ENCODE data around the gene MICAL1. TPM values are rescaled to one million over a fixed set of nuclear protein-coding genes. Genes with fewer than 3 reads are reported as not detected.
A peak's percentile ranks its signal among the peaks of the same experiment; 100 is the strongest.

Gene MICAL1
- total RNA-seq, 1 donor from 2014 or later = 58.7 TPM

- no peak for DNase-seq (ENCODE audit: low read depth, low spot score)
- peak overlapping the region; percentile 7 for H3K27ac Mint-ChIP-seq (ENCODE audit: unreplicated experiment)
Measured at GRCh38 chr6:109478841-109479624, 23.5 kb upstream of the MICAL1 start.

GRCh38 chr6:109478222-109478805, 22.7 kb upstream of the MICAL1 start:
- Mint-ChIP-seq H3K4me1 (peaks cover 41% of the 10 kb centered on the region), H3K4me3 (peak overlapping the region; percentile 64), H3K27ac (ENCODE audit: unreplicated experiment) (peak overlapping the region; percentile 7), H3K36me3 (ENCODE audit: low read depth) (peaks cover 27% of the 10 kb centered on the region), H3K9me3 (no peaks in the 10 kb centered on the region), H3K27me3 (ENCODE audit: low read depth) (no peaks in the 10 kb centered on the region)
- TF ChIP-seq, protein P1, sequence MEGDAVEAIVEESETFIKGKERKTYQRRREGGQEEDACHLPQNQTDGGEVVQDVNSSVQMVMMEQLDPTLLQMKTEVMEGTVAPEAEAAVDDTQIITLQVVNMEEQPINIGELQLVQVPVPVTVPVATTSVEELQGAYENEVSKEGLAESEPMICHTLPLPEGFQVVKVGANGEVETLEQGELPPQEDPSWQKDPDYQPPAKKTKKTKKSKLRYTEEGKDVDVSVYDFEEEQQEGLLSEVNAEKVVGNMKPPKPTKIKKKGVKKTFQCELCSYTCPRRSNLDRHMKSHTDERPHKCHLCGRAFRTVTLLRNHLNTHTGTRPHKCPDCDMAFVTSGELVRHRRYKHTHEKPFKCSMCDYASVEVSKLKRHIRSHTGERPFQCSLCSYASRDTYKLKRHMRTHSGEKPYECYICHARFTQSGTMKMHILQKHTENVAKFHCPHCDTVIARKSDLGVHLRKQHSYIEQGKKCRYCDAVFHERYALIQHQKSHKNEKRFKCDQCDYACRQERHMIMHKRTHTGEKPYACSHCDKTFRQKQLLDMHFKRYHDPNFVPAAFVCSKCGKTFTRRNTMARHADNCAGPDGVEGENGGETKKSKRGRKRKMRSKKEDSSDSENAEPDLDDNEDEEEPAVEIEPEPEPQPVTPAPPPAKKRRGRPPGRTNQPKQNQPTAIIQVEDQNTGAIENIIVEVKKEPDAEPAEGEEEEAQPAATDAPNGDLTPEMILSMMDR (conservative IDR thresholded peaks at IDR 0.05) = no peak
- DNase-seq (ENCODE audit: low read depth, low spot score) = no peak

More at GRCh38 chr6:109478841-109479624, 23.5 kb upstream of the MICAL1 start:
- TF ChIP-seq, protein P1 (conservative IDR thresholded peaks at IDR 0.05) = no peak
- no peaks in the 10 kb centered on the region for H3K9me3 Mint-ChIP-seq
- H3K4me1 Mint-ChIP-seq = peaks cover 41% of the 10 kb centered on the region
- H3K36me3 Mint-ChIP-seq (ENCODE audit: low read depth) = peaks cover 24% of the 10 kb centered on the region
- peaks cover under 1% of the 10 kb centered on the region for H3K27me3 Mint-ChIP-seq (ENCODE audit: low read depth)
- peak overlapping the region; percentile 64 for H3K4me3 Mint-ChIP-seq

GRCh38 chr6:109477725-109478124, 22.2 kb upstream of the MICAL1 start:
- Mint-ChIP-seq H3K9me3 (no peaks in the 10 kb centered on the region), H3K27ac (ENCODE audit: unreplicated experiment) (no peak overlapping the region), H3K4me1 (peaks cover 41% of the 10 kb centered on the region), H3K4me3 (no peak overlapping the region), H3K27me3 (ENCODE audit: low read depth) (no peaks in the 10 kb centered on the region), H3K36me3 (ENCODE audit: low read depth) (peaks cover 30% of the 10 kb centered on the region)
- no peak for DNase-seq (ENCODE audit: low read depth, low spot score)
- TF ChIP-seq, protein P1 (conservative IDR thresholded peaks at IDR 0.05) = no peak

- no peak overlapping the region for H3K27ac Mint-ChIP-seq (ENCODE audit: unreplicated experiment)
- peaks cover 31% of the 10 kb centered on the region for H3K36me3 Mint-ChIP-seq (ENCODE audit: low read depth)
- H3K27me3 Mint-ChIP-seq (ENCODE audit: low read depth) = no peaks in the 10 kb centered on the region
- TF ChIP-seq, protein P1 (conservative IDR thresholded peaks at IDR 0.05) = no peak
- H3K9me3 Mint-ChIP-seq = no peaks in the 10 kb centered on the region
- no peak for DNase-seq (ENCODE audit: low read depth, low spot score)
- H3K4me1 Mint-ChIP-seq = peaks cover 37% of the 10 kb centered on the region
- no peak overlapping the region for H3K4me3 Mint-ChIP-seq
Measured at GRCh38 chr6:109477184-109477583, 21.6 kb upstream of the MICAL1 start.

- DNase-seq (ENCODE audit: low read depth, low spot score) = no peak
- Mint-ChIP-seq H3K27ac (ENCODE audit: unreplicated experiment) (no peak overlapping the region), H3K9me3 (no peaks in the 10 kb centered on the region), H3K36me3 (ENCODE audit: low read depth) (peaks cover 26% of the 10 kb centered on the region), H3K27me3 (ENCODE audit: low read depth) (no peaks in the 10 kb centered on the region), H3K4me1 (peaks cover 26% of the 10 kb centered on the region), H3K4me3 (no peak overlapping the region)
- TF ChIP-seq, protein P1 (conservative IDR thresholded peaks at IDR 0.05) = no peak
Measured at GRCh38 chr6:109475625-109476024, 20.1 kb upstream of the MICAL1 start.

All from neural crest cell (in vitro differentiated cells).